Measurements from ENCODE around the gene DNAJC11.

DNA sequence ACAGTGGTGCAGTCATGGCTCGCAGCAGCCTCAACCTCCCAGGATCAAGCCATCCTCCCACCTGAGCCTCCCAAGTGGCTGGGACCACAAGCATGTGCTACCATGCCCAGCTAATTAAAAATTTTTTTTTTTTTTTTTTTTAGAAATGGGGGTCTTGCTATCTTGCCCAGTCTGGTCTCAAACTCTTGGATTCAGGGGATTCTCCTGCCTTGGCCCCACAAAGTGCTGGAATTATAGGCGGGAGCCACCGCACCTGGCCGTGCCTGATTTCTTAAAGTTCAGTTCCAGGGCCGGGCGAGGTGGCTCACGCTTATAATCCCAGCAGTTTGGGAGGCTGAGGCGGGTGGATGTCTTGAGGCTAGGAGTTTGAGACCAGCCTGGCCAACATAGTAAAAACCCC, 70.6 kb downstream of the DNAJC11 start:
- TF ChIP-seq EZH2 (IDR thresholded peaks at IDR 0.05; ENCODE audit: borderline replicate concordance), result no peak
- no peak for TF ChIP-seq CTCF (IDR thresholded peaks at IDR 0.05; ENCODE audit: poor library complexity)
- no peak for TF ChIP-seq EZH2phosphoT487 (IDR thresholded peaks at IDR 0.05; ENCODE audit: low read depth, severe bottlenecking, unreplicated experiment)

All from hepatocyte (in vitro differentiated cells).